HuH-7.5 (cell line): ENCODE results near the gene RPL32.
A peak's percentile ranks its signal among the peaks of the same experiment; 100 is the strongest.
"Not testable (repeated sequence)": the region's sequence is repeated elsewhere in the genome, so short reads cannot be mapped to it uniquely, and the experiment has no call there.

Experiments
- DNase-seq: peaks from one replicate; pipeline ENCODE4 v3.0.0; 2011; ENCODE audit warnings: low spot score

The RPL32 gene

DNA sequence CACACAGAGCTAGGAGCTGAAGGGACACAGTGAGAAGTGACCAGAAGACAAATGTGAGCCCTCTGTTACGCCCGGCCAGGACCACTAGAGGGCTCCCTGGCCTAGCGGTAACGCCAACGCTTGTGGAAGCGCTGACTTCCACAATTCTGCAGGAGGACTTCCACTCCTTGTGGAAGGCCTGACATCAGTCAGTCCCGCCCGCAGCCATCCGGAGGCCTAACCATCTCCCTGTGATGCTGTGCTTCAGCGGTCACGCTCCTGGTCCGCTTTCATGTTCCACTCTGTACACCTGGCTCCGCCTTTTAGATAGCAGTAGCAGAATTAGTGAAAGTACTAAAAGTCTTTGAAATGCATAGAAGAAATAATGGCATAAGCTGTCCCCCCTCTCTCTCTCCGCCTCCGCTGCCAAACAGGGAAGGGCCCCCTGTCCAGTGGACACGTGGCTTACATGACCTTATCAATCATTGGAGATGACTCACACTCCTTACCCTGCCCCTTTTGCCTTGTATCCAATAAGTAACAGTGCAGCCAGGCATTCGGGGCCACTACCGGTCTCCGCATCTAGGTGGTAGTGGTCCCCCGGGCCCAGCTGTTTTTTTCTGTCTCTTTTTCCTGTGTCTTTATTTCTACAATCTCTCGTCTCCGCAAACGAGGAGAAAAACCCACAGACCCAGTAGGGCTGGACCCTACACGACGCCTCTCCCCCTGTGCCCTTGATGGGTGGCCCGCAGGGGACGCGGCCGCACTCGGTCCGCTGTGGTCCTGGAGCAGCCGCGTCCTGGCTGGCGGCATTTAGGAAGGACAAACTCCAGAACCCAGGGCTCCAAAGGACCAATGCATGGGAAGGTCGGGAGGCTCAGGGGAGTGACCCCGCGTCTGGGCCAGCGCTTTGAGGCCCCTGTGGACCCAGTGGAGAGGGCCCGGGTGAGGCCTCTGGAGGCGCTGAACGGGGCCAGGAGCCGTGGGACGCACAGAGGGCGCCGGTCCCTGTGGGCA lies 27.0 kb upstream of the RPL32 start:
- peak; percentile 98 for DNase-seq

- no peak for DNase-seq
Measured at GRCh38 chr3:12866836-12867235, 25.5 kb upstream of the RPL32 start.

- DNase-seq, result no peak
Measured at GRCh38 chr3:12865271-12865670, 23.9 kb upstream of the RPL32 start.

DNA sequence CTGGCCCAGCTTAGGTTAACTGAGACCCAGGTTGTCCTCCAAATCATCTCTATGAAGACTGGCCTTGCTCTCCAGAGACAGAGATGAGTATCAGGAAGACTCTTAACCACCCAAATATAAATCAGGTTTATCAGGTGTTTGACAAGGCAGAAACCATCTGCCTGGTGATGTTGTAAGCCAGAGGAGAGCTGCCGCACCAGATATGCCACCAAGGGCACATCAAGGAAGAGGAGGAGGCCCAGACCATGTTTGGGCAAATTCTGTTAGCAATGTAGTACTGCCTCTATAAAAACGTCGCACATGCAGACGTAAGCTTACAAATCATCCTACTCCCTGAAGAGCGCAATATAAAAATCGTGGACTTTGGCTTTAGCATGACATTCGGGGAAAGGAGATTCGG lies 21.0 kb upstream of the RPL32 start:
- no peak for DNase-seq

- no peak for DNase-seq
Measured at GRCh38 chr3:12861611-12862010, 20.2 kb upstream of the RPL32 start.

GRCh38 chr3:12859840-12860239 lies 18.5 kb upstream of the RPL32 start:
- DNase-seq, result no peak

DNA sequence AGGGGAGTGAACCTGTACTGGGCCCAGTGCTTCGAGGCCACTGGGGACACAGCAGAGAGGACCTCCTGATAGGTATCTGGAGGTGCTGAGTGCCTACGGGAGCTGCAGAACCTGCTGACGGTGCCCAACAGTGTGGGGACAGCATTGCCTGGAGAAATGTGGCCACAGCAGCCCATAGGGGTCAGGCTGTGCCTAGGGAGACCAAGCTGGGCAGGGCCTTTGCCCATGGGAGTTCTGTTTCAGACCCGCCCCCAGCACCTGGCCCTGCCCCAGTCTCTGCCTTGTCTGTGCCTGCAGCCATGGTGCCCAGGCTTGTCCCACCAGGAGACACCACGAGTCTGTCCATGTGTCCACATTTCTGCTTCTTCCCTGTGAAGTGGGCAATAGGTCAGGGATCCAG lies 15.3 kb upstream of the RPL32 start:
- no peak for DNase-seq

GRCh38 chr3:12854565-12854964 lies 13.2 kb upstream of the RPL32 start:
- no peak for DNase-seq

DNA sequence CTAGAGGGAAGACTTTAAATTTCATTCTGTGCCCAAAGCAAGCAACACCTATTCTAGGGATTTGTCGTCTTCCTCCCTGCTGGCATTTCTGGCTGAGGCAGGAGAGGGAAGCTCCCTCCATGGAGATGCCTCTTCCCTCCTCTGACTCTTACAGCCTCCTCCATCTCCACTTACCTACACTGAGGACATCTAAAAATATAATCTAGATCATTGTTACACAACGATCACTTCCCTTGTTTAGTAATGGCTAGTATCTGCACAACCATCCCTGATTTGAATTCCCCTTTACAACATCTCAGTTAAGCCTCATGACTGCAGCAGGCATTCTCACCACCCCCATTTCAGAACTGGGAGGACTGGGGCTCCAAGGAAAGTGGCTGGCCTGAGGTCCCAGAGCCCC lies 12.5 kb upstream of the RPL32 start:
- DNase-seq, result not testable (repeated sequence)

GRCh38 chr3:12852201-12852600 lies 10.8 kb upstream of the RPL32 start:
- no peak for DNase-seq

DNA sequence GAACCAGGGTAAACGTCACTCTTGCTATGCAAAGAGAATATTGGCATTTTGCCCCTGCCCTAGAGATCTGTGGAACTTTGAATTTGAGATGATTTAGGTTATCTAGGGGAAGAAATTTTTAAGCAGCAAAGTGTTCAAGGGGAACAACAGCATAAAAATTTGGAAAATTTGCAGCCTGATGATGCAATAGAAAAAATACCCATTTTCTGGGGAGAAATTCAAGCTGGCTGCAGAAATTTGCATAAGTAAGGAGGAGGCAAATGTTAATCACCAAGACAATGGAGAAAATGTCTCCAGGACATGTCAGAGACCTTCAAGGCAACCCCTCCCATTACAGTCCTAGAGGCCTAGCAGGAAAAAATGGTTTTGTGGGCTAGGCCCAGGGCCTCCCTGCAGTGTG lies 4.4 kb upstream of the RPL32 start:
- no peak for DNase-seq

- no peak for DNase-seq
Measured at GRCh38 chr3:12842469-12842868, 1.1 kb upstream of the RPL32 start.

GRCh38 chr3:12841970-12842328 lies 584 bp upstream of the RPL32 start:
- DNase-seq, result no peak

DNA sequence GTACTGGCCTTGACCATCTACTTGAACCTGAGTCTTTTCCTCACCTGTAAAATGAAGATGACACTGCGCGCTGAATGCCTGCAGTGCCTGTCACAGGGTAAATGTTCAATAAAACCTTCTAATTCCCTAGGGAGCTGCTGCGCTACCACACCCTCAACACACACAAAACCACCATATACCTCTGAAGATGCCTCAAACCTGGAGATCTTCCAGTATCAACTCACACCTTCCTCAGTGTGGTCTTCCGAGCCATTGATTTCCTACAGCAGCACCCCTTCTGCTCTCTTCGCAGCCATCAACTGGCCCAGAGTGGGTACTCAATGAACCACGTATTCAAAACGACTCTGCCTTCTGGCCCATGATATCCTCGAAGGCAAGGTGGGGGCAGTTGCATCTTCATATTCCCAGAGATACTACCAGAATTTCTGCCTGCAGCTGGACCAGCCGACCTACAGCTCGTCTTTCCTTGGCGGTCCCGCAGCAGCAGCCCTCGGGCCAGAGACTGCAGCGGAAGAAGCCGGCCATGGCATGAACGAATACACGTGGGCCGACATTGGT lies 695 bp downstream of the RPL32 start:
- DNase-seq, result no peak

- not testable (repeated sequence) for DNase-seq
Measured at GRCh38 chr3:12840148-12840547, 1.2 kb downstream of the RPL32 start.

DNA sequence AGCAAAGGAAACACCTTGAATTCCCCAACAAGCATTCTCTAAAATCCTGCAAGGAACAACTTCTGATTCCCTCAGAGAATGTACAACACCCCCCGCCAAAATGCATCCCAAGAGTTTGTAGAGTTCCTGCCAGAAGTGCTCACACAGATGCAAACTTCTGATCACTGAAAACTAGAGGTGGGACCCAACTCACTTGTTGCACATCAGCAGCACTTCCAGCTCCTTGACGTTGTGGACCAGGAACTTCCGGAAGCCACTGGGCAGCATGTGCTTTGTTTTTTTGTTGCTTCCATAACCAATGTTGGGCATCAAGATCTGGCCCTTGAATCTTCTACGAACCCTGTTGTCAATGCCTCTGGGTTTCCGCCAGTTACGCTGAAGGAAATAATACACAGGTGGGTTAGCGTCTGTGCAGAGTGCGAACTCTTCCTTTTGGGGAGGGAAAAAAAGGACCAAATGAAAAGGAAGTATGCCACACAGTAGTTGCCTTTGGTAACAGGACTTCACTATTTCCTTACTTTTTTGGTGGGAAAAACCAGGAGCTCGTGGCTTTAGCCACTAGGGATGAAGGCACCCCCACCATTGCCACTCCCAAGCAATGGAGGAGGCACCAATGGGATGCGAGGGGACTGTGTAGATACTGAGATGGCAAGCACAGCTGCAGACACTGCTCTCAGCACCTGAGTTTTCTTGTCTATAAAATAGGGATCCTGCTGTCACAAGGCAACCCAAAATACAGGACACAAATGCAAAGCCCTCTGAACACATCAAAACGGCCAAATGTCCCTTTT lies 2.0 kb downstream of the RPL32 start:
- DNase-seq, result no peak

- no peak for DNase-seq
Measured at GRCh38 chr3:12838179-12838965, 3.0 kb downstream of the RPL32 start.

DNA sequence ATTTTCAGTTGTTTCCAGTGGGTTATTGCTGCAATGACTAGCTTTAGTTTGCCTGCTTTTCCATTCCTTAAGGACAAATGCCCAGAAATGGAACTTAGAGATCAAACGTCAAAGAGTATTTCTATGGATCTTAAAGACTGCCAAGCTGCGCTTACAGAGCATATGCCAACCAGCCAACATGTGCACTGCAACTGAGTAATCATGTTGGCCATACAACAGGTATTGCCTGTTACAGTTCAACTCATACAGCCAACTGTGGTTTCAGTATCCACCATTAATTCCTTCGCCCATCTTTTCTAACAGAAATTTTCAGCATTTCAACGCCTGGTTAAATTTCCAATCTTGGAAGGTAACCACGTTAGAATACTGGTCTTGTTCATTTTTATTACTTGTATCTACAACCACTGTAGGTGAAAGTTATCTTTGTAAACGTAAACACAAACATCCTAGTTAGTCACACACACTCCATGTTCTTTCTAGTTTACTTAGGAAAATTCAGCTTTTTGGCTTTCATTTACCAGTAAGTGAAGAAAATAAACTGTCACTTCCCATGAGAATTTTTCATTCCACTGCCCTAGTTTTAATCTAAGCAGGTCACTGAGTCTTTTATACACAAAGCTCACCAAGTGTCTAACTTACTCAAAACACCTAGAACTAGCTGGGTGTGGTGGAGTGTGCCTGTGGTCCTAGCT lies 3.9 kb downstream of the RPL32 start:
- no peak for DNase-seq

DNA sequence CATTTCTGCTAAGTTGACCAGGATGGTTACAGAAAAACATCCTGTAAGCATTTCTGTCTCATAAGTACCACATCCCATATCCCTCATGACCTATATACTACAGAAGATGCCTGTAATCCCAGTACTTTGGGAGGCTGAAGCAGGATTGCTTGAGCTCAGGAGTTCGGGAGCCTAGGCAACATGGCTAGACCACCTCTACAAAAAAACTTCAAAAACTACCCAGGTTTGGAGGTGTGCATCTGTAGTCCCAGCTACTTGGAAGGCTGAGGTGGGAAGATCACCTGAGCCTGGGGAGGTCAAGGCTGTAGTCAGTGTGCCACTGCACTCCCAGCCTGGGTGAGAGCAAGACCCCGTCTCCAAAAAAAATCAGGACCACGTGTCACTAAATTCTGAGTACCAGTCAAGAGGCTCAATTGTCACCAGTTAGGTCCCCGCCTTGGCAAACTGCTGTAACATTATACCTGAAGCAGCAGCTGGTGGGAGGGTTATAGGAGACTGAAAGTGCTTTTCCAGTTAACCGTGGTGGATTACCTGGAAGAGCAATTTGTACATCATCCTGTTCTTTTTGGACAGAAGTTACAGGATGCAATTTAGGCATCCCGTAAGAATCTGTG lies 6.2 kb downstream of the RPL32 start:
- DNase-seq, result no peak

DNA sequence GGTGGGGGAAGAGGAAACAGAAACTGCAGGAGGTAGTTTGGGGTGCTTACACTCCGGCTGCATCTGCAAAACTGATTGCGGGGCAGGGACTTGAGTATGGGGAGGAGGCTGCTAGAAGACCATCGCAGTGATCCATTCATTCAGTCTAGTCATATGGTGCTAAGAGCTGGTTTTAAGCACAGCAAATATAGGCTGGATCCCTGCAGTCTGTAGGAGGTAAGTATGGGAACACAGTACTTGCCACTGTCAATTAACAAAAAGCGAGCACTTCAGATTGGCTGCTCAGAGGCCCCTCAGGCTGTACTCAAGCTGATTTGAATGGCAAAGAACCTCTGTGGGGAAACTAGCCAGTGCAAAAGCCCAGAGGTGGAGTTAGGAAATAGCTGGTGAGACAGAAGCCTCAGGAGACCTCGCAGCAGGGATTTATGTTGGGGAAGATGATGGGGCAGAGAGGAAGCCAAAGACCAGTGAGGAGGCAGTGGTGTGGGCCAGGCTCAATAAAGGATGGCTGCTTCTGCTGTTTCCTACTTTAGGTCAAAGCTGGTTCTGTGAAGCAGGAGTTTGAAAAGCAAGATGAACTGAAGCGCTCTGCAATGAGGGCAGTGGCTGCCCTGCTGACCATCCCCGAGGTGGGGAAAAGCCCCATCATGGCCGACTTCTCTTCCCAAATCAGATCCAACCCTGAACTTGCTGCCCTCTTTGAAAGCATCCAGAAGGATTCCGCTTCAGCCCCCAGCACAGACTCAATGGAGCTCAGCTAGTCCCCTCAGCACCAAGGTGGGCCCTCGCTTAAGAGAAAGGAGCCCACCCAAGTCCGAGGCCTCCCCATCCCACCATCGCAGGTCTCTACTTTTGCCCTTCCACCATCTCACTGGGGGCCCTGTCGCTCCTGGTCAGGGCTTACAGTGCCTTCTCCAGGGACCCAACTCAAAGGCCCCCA lies 7.9 kb downstream of the RPL32 start:
- no peak for DNase-seq
